ENCODE measurements around the gene FHAD1. TPM values are rescaled to one million over a fixed set of nuclear protein-coding genes. Genes with fewer than 3 reads are reported as not detected.

FHAD1 gene
- total RNA-seq, 4 donors from 2014 or later: under 0.01 to 0.26 (median 0.06) TPM; not detected in 1

- no peak for DNase-seq (ENCODE audit: extremely low spot score)
- TF ChIP-seq POLR2A (IDR thresholded peaks at IDR 0.05; ENCODE audit: low read depth) (no peak), CTCF (IDR thresholded peaks at IDR 0.05) (no peak), POLR2AphosphoS5 (IDR thresholded peaks at IDR 0.05) (no peak), EP300 (IDR thresholded peaks at IDR 0.05) (no peak)
- Histone ChIP-seq H3K27ac (replicated peaks in 1 of 4) (peak overlapping the region; percentile 36 to 57 (median 52)), H3K4me1 (peaks cover 5 to 41% (median 35%) of the 10 kb centered on the region in 4 donors), H3K27me3 (no peaks in the 10 kb centered on the region), H3K4me3 (no peak overlapping the region), H3K9me3 (no peaks in the 10 kb centered on the region), H3K36me3 (peaks cover 0 to 10% (median 7%) of the 10 kb centered on the region in 4 donors)
- 74% methylated on average over 12 of the region's 23 CpGs for WGBS
- intact Hi-C loops (cut with DNase I): no loop called here
Observed at GRCh38 chr1:15215116-15215515, 31.9 kb upstream of the FHAD1 start.

- Histone ChIP-seq H3K4me3 (no peak overlapping the region), H3K36me3 (peaks cover 0 to 17% (median 9%) of the 10 kb centered on the region in 4 donors), H3K9me3 (no peaks in the 10 kb centered on the region), H3K27me3 (no peaks in the 10 kb centered on the region), H3K4me1 (peaks cover 5 to 30% (median 28%) of the 10 kb centered on the region in 4 donors), H3K27ac (replicated peaks in 1 of 4) (no peak overlapping the region)
- intact Hi-C loops (cut with DNase I): no loop called here
- DNase-seq (ENCODE audit: extremely low spot score): no peak
- 92% methylated on average over 1 of the region's 1 CpG for WGBS
- no peak for TF ChIP-seq EP300 (IDR thresholded peaks at IDR 0.05)
- no peak for TF ChIP-seq CTCF (IDR thresholded peaks at IDR 0.05)
- no peak for TF ChIP-seq POLR2A (IDR thresholded peaks at IDR 0.05; ENCODE audit: low read depth)
Observed at GRCh38 chr1:15217654-15218053, 29.4 kb upstream of the FHAD1 start.

GRCh38 chr1:15218287-15219279 is 28.4 kb upstream of the FHAD1 start:
- Histone ChIP-seq H3K27me3 (no peaks in the 10 kb centered on the region), H3K36me3 (peaks cover 0 to 17% (median 9%) of the 10 kb centered on the region in 4 donors), H3K4me1 (peaks cover 5 to 20% (median 19%) of the 10 kb centered on the region in 4 donors), H3K9me3 (no peaks in the 10 kb centered on the region), H3K27ac (replicated peaks in 1 of 4) (no peak overlapping the region), H3K4me3 (no peak overlapping the region)
- 65% methylated on average over 6 of the region's 6 CpGs for WGBS
- TF ChIP-seq POLR2A (IDR thresholded peaks at IDR 0.05; ENCODE audit: low read depth) (no peak), EP300 (IDR thresholded peaks at IDR 0.05) (no peak), POLR2AphosphoS5 (IDR thresholded peaks at IDR 0.05) (no peak), CTCF (IDR thresholded peaks at IDR 0.05) (no peak)
- intact Hi-C loops (cut with DNase I): no loop called here
- no peak for DNase-seq (ENCODE audit: extremely low spot score)

- Histone ChIP-seq H3K27ac (replicated peaks in 1 of 4) (no peak overlapping the region), H3K27me3 (no peaks in the 10 kb centered on the region), H3K4me1 (peaks cover 5 to 17% (median 11%) of the 10 kb centered on the region in 4 donors), H3K4me3 (no peak overlapping the region), H3K9me3 (no peaks in the 10 kb centered on the region), H3K36me3 (peaks cover 0 to 17% (median 9%) of the 10 kb centered on the region in 4 donors)
- intact Hi-C loops (cut with DNase I): no loop called here
- WGBS: 98% methylated on average over 18 of the region's 22 CpGs
- TF ChIP-seq CTCF (IDR thresholded peaks at IDR 0.05): no peak
- no peak for TF ChIP-seq EP300 (IDR thresholded peaks at IDR 0.05)
- no peak for TF ChIP-seq POLR2AphosphoS5 (IDR thresholded peaks at IDR 0.05)
- no peak for TF ChIP-seq POLR2A (IDR thresholded peaks at IDR 0.05; ENCODE audit: low read depth)
- no peak for DNase-seq (ENCODE audit: extremely low spot score)
Observed at GRCh38 chr1:15219280-15220023, 27.6 kb upstream of the FHAD1 start.

Measured in esophagus muscularis mucosa (tissue), 4 donors.